OCI-LY7 (cell line): ENCODE results near the gene AQP12B.
"Not testable (repeated sequence)": the region's sequence is repeated elsewhere in the genome, so short reads cannot be mapped to it uniquely, and the experiment has no call there.

ENCODE experiments used
- EZH2phosphoT487 ChIP-seq: fragments of 200-600 bp; sonication (generic); IDR thresholded peaks from 2 replicates; pipeline ENCODE4 v1.6.1; 2018; ENCODE audit warnings: low read depth, borderline replicate concordance, mild to moderate bottlenecking, mixed run types, antibody characterized with exemption, low read length, moderate library complexity, mixed read lengths
- TF ChIP-seq, protein P1 (sequence below): fragments of 200-600 bp; sonication (generic); conservative IDR thresholded peaks from 2 replicates; pipeline ENCODE4 v1.5.1; 2014; ENCODE audit warnings: mild to moderate bottlenecking, antibody characterized with exemption, low read length, moderate library complexity, mixed read lengths

DNA sequence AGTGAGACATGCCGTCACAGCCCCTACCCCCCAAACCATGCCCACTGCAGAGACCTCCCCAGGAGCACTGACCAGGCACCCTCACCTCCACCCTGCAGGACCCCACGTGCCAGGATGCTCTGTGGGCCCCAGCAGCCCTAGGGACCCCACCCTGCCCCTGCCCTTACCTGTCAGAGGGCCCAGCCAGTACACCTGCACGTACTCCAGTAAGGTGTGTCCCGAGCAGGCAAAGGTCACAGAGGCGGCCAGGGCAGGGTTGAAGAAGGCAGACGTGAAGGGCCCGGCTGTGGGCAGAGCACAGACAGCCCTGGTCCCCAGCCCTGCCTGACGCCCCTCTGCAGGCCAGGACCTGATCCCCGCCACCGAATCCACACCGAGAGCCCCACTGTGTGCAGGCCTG lies 2.5 kb downstream of the AQP12B start:
- TF ChIP-seq, protein P1, sequence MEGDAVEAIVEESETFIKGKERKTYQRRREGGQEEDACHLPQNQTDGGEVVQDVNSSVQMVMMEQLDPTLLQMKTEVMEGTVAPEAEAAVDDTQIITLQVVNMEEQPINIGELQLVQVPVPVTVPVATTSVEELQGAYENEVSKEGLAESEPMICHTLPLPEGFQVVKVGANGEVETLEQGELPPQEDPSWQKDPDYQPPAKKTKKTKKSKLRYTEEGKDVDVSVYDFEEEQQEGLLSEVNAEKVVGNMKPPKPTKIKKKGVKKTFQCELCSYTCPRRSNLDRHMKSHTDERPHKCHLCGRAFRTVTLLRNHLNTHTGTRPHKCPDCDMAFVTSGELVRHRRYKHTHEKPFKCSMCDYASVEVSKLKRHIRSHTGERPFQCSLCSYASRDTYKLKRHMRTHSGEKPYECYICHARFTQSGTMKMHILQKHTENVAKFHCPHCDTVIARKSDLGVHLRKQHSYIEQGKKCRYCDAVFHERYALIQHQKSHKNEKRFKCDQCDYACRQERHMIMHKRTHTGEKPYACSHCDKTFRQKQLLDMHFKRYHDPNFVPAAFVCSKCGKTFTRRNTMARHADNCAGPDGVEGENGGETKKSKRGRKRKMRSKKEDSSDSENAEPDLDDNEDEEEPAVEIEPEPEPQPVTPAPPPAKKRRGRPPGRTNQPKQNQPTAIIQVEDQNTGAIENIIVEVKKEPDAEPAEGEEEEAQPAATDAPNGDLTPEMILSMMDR: not testable (repeated sequence)
- not testable (repeated sequence) for TF ChIP-seq EZH2phosphoT487
